ENCODE measurements around the gene FAT4.
A peak's percentile ranks its signal among the peaks of the same experiment; 100 is the strongest.

Gene FAT4

DNA sequence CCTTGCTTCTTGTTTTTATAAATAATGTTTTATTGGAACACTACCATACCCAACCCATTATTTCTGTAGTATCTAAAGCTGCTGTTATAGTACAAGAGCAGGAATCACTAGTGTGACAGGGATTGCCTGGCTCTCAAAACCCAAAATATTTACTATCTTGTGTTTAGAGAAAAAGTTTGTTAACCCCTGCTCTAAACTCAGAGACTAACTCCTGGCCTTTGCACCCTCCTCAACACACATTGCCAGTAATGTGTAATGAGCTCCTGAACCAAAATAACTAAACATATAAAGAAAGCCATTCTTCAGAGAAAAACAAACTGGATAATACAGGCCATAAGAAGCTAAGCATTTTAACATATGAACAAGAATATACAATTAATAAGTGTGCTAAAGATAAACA, 8.2 kb upstream of the FAT4 start:
- Histone ChIP-seq H3K27ac (no peak overlapping the region), H3K4me3 (ENCODE audit: low read depth, low read length) (no peak overlapping the region), H3K9ac (no peak overlapping the region), H3K4me1 (no peaks in the 10 kb centered on the region), H3K9me3 (ENCODE audit: control insufficient read depth, low read length) (no peaks in the 10 kb centered on the region), H3K27me3 (ENCODE audit: control insufficient read depth, insufficient read depth, low read length) (no peaks in the 10 kb centered on the region), H3K4me2 (ENCODE audit: low read length) (no peak overlapping the region), H2AFZ (no peak overlapping the region), H3K36me3 (ENCODE audit: control insufficient read depth, insufficient read depth, low read length) (no peaks in the 10 kb centered on the region), H3K79me2 (no peaks in the 10 kb centered on the region)
- TF ChIP-seq, protein P1, sequence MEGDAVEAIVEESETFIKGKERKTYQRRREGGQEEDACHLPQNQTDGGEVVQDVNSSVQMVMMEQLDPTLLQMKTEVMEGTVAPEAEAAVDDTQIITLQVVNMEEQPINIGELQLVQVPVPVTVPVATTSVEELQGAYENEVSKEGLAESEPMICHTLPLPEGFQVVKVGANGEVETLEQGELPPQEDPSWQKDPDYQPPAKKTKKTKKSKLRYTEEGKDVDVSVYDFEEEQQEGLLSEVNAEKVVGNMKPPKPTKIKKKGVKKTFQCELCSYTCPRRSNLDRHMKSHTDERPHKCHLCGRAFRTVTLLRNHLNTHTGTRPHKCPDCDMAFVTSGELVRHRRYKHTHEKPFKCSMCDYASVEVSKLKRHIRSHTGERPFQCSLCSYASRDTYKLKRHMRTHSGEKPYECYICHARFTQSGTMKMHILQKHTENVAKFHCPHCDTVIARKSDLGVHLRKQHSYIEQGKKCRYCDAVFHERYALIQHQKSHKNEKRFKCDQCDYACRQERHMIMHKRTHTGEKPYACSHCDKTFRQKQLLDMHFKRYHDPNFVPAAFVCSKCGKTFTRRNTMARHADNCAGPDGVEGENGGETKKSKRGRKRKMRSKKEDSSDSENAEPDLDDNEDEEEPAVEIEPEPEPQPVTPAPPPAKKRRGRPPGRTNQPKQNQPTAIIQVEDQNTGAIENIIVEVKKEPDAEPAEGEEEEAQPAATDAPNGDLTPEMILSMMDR (IDR thresholded peaks at IDR 0.05), result no peak

DNA sequence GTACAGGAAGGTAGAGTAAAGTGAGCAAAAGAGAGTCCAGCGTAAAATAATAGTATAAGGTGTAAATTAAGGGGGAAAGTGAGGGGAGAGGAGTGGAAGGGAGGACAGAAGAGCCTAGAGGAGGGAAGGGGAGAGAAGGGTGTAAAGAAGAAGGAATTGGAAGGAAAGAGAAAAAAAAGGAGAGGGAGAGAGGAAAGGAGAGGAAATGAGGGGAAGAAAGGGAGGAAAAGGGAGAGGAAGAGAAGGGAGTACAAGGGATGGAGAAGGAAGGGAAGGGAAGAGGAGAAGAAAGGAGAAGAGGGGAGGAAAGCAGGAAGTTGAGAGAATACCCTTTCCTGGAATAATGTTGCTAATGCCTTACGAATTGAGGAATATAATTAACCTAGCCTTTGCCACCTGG, 3.3 kb upstream of the FAT4 start:
- H3K4me2 ChIP-seq (ENCODE audit: low read length), result no peak overlapping the region
- no peak overlapping the region for H3K4me3 ChIP-seq (ENCODE audit: low read depth, low read length)
- no peak overlapping the region for H2AFZ ChIP-seq
- TF ChIP-seq, protein P1 (IDR thresholded peaks at IDR 0.05), result no peak
- H3K36me3 ChIP-seq (ENCODE audit: control insufficient read depth, insufficient read depth, low read length), result no peaks in the 10 kb centered on the region
- no peaks in the 10 kb centered on the region for H3K4me1 ChIP-seq
- no peak overlapping the region for H3K9ac ChIP-seq
- no peak overlapping the region for H3K27ac ChIP-seq
- no peaks in the 10 kb centered on the region for H3K79me2 ChIP-seq
- H3K9me3 ChIP-seq (ENCODE audit: control insufficient read depth, low read length), result no peaks in the 10 kb centered on the region
- H3K27me3 ChIP-seq (ENCODE audit: control insufficient read depth, insufficient read depth, low read length), result no peaks in the 10 kb centered on the region

DNA sequence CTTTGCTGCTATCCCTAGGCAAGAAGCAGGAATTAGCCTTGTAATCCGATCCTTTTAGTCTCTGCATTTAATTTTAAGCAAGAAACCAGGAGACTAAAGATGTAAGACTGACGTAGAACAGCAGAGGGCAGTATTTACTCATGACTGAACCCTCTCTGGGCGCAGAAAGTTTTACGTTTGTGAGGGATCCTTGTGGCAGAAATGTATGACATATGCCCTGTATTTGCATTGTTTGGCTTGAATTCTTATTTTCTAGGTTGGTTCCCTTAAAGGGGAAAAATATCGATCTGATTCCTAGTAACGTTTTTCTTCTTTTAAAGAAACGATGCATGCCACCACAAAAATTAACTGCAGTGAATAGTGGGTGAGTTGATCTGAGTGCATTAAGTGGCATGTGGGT, 1.3 kb upstream of the FAT4 start:
- no peak overlapping the region for H2AFZ ChIP-seq
- no peaks in the 10 kb centered on the region for H3K36me3 ChIP-seq (ENCODE audit: control insufficient read depth, insufficient read depth, low read length)
- no peak overlapping the region for H3K4me3 ChIP-seq (ENCODE audit: low read depth, low read length)
- no peak overlapping the region for H3K4me2 ChIP-seq (ENCODE audit: low read length)
- no peak overlapping the region for H3K9ac ChIP-seq
- H3K9me3 ChIP-seq (ENCODE audit: control insufficient read depth, low read length), result no peaks in the 10 kb centered on the region
- peaks cover 8% of the 10 kb centered on the region for H3K79me2 ChIP-seq
- TF ChIP-seq, protein P1 (IDR thresholded peaks at IDR 0.05), result peak; percentile 68
- H3K27ac ChIP-seq, result no peak overlapping the region
- H3K4me1 ChIP-seq, result peaks cover 7% of the 10 kb centered on the region
- H3K27me3 ChIP-seq (ENCODE audit: control insufficient read depth, insufficient read depth, low read length), result no peaks in the 10 kb centered on the region

DNA sequence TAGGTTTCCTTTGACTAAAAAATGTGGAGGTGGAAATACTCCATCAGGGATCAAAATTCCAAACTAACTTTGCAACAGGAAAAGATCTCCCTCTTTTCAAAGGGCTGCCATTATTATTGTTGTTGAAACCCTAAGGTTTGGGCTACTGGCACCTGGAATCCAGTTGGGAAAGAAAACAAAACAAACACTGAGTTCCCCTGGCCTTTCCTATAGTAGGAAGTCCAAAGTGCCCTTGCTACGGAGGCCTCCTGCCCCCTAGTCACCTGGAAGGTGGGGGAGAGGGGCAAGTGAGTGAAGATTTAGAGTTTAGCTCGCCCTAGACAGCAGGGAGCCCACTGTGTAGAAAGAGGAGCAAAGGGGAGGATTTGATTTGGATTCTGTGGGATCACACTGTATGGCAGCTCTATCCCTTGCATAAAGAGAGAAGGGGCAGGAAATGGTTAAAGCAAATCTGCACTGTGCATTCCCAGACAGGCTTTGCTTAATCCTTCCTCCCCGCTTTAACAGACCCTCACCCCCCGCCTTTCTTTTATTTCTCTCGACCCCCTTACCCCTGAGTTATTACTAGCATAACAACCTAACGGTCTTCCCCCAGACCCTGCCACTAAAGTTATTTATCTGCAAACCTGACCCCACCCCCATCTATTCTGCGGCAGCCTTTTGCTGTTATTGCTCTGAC, 627 bp upstream of the FAT4 start:
- Histone ChIP-seq H3K27ac (no peak overlapping the region), H3K4me1 (peaks cover 11% of the 10 kb centered on the region), H2AFZ (peak overlapping the region; percentile 87), H3K4me3 (ENCODE audit: low read depth, low read length) (peak overlapping the region; percentile 84), H3K27me3 (ENCODE audit: control insufficient read depth, insufficient read depth, low read length) (no peaks in the 10 kb centered on the region), H3K4me2 (ENCODE audit: low read length) (peak overlapping the region; percentile 95), H3K9ac (no peak overlapping the region), H3K79me2 (peaks cover 9% of the 10 kb centered on the region), H3K36me3 (ENCODE audit: control insufficient read depth, insufficient read depth, low read length) (no peaks in the 10 kb centered on the region), H3K9me3 (ENCODE audit: control insufficient read depth, low read length) (no peaks in the 10 kb centered on the region)
- TF ChIP-seq, protein P1 (IDR thresholded peaks at IDR 0.05), result no peak

All from parathyroid adenoma (tissue), 2 donors.